ENCODE results near the gene NEMP2.
"Not testable (repeated sequence)": the region's sequence is repeated elsewhere in the genome, so short reads cannot be mapped to it uniquely, and the experiment has no call there.

The NEMP2 gene

GRCh38 chr2:190477661-190478454 lies 56.7 kb downstream of the NEMP2 start:
- DNase-seq (ENCODE audit: low spot score), result no peak
- no peak for TF ChIP-seq CTCF (IDR thresholded peaks at IDR 0.05; ENCODE audit: extremely low read depth, missing control alignments)

- DNase-seq (ENCODE audit: low spot score), result no peak
- no peak for TF ChIP-seq CTCF (IDR thresholded peaks at IDR 0.05; ENCODE audit: extremely low read depth, missing control alignments)
Measured at GRCh38 chr2:190470256-190470826, 64.2 kb downstream of the NEMP2 start.

GRCh38 chr2:190469771-190470170 lies 64.8 kb downstream of the NEMP2 start:
- DNase-seq (ENCODE audit: low spot score), result no peak
- TF ChIP-seq CTCF (IDR thresholded peaks at IDR 0.05; ENCODE audit: extremely low read depth, missing control alignments), result no peak

- DNase-seq (ENCODE audit: low spot score), result peak; percentile 15
- TF ChIP-seq CTCF (IDR thresholded peaks at IDR 0.05; ENCODE audit: extremely low read depth, missing control alignments), result no peak
Measured at GRCh38 chr2:190468814-190469569, 65.5 kb downstream of the NEMP2 start.

GRCh38 chr2:190468354-190468753 lies 66.2 kb downstream of the NEMP2 start:
- DNase-seq (ENCODE audit: low spot score), result not testable (repeated sequence)

GRCh38 chr2:190467575-190468083 lies 66.9 kb downstream of the NEMP2 start:
- DNase-seq (ENCODE audit: low spot score), result no peak
- TF ChIP-seq CTCF (IDR thresholded peaks at IDR 0.05; ENCODE audit: extremely low read depth, missing control alignments), result no peak

- no peak for DNase-seq (ENCODE audit: low spot score)
- no peak for TF ChIP-seq CTCF (IDR thresholded peaks at IDR 0.05; ENCODE audit: extremely low read depth, missing control alignments)
Measured at GRCh38 chr2:190466819-190467446, 67.6 kb downstream of the NEMP2 start.

All from GM20000 (cell line).